Stimulated activated CD8-positive, alpha-beta memory T cell treated with anti-CD3 and anti-CD28 coated beads, Interleukin-12 subunit alpha, Interleukin-12 subunit beta, amount 100 ng/mL, for 1 hour (primary cell): Measurements from ENCODE around the gene RPS24.
"Not testable (repeated sequence)": the region's sequence is repeated elsewhere in the genome, so short reads cannot be mapped to it uniquely, and the experiment has no call there.

Experiments used
- DNase-seq: peaks from one replicate; pipeline ENCODE4 v3.0.0-alpha.2; 2020; ENCODE audit warnings: low read depth

RPS24 gene

DNA sequence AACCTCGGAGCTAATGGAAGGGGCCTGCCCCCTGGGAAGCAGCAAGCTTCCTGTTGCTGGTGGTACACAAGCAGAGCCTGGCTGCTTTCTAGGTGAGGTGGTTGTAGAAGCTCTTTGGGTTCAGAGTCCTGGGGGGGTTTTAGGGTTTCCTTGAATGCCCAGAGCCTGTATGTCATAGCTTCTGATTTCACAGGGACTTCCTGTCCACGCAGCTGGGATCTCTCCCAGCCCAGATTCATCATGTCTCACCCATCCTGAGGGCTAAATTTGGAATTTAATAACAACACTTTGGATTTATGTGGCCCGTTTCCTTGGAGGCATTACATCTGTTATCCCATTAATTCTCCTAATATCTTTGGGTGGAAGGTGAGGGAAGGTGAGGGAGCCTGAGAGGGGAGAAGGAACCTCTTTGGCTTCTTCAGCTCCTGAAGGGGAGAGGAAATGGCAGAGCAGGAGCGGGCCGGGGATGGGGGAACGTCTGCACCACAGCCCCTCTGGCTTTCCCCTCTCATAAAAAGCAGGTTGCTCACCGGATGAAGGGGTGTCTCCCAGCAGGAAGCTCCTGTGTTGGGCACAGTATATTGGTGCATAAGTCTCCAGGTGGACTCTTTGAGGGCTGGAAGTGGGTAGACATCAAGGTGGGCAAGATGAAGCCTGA is 19.7 kb downstream of the RPS24 start:
- no peak for DNase-seq

DNA sequence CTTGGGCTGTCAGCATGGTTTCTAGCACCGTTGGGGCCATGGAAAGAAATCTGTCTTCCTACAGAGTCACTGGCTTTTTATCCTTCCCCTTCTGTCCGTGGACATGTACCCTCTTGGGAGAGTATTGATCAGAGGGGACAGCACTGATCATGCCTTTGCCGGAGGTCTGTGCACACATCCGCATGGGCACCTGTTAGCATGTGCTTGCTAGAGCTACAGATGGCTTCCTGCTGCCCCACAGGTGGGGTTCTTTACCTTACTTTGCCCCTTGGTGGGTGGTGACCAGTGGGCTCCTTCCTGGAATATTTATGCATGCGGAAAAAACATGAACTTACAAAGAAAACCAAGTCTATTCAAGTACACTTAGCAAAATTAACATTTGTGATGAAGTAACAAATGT is 24.9 kb downstream of the RPS24 start:
- no peak for DNase-seq

DNA sequence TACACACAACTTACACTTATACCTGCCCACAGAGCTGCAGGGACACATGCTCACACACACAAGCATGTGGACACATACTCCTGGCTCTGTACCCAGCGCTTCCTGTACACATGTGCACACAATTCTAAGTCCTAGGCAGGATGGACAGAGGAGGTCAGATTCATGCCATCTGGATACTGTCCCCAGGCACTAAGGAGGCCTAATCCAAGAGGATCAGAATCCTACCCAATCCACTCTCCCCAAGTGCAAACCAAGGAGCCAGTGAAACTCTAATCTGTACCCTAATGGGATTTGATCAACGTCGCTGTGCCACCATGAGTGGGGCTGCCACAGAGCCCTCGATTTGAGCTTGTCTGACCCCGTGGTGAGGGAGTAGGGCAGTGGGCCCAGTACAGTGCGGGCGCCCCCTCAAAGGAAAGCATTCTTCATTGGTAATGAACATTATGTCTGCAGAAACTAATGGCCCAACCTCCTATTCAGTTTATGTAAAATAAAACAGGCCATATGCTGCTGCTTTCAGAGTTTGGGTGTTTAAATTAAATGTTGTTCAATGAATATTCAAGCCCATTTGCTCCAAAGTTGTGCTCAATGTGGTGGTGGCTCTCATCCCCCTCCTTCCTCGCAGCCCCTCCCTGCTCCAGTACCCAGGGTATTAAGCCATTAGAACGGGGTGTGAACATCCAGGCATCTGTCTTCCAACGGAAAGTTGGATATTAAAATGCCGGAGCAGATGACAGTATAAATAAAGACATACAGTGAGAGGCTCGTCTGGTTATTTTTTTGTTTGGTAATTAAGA is 26.4 kb downstream of the RPS24 start:
- no peak for DNase-seq

DNA sequence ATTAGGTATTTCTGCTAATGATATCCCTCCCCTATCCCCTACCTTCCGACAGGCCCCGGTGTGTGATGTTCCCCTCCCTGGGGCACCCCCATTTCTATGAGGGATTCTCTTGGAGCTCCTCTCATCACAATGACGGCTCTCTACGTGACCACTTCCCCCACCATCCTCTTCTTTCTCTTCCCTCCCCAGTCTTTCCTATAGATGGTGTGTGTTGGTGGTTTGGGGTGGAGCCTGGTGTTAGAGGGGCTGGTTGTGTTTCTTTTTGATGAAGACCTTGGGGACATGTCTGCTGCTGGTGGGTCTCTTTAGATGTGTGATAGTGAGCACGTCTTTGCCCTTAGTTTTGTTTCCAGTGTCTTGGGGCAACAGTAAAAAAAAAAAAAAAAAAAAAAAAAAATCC is 28.6 kb downstream of the RPS24 start:
- no peak for DNase-seq

DNA sequence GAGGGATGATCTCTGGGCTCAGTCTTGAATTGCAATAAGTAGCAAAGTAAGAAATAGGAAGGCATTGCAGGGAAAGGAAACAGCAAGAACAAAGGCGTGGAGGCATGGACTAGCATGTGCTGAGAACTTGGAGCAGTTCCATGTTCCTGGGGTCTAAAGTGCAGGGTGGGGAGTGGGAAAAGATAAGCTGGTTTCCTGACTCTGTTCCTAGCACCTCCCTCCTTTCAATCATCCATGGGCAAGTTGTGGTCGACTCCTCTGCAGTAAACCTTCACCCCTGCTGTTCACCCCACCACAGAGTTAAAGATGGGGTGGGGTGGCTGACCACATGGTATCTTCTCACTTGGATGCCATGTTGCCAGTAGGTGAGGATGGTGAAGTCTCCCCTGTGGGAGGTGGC is 29.6 kb downstream of the RPS24 start:
- no peak for DNase-seq

DNA sequence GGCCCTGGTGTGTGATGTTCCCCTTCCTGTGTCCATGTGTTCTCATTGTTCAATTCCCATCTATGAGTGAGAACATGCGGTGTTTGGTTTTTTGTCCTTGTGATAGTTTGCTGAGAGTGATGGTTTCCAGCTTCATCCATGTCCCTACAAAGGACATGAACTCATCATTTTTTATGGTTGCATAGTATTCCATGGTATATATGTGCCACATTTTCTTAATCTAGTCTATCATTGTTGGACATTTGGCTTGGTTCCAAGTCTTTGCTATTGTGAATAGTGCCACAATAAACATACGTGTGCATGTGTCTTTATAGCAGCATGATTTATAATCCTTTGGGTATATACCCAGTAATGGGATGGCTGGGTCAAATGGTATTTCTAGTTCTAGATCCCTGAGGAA is 31.3 kb downstream of the RPS24 start:
- not testable (repeated sequence) for DNase-seq

DNA sequence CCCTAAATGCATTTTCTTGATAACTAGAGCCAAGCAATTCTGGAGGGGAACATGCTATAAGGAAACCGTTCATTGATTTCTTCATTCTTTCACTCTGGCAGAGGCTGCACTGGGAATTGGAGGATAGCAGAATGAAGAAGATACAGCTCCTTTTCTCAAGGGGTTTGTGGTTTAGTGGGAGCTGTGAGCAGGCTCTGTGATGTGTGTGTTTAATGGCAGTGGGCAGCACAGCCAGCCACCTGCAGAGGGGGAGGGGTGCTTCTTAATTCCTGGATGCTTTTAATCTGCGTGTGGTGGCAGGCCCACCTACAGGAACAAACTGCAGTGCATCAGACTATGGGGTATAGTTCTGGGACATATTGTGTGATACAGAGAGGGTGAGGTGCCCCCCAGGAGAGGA is 31.9 kb downstream of the RPS24 start:
- DNase-seq = no peak

DNA sequence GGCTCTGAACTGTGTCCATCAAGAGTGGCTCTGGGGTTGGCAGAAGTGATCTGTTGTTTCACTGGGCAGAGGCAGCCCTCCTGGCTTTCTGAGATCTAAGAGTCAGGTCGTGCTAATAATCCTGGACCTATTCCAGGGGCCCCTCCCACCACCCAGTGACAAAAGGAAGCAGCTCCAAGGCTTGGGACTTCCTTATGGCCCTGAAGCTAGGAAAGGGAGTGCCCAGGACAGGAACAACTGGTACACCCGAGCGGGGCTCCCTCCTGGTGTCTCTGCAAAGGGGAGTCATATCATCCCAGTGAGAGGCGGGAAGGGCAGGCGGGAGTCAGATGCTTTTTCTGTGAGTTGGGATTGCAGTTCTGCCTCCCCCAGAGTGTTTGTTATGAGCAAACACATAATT is 32.3 kb downstream of the RPS24 start:
- DNase-seq = no peak

DNA sequence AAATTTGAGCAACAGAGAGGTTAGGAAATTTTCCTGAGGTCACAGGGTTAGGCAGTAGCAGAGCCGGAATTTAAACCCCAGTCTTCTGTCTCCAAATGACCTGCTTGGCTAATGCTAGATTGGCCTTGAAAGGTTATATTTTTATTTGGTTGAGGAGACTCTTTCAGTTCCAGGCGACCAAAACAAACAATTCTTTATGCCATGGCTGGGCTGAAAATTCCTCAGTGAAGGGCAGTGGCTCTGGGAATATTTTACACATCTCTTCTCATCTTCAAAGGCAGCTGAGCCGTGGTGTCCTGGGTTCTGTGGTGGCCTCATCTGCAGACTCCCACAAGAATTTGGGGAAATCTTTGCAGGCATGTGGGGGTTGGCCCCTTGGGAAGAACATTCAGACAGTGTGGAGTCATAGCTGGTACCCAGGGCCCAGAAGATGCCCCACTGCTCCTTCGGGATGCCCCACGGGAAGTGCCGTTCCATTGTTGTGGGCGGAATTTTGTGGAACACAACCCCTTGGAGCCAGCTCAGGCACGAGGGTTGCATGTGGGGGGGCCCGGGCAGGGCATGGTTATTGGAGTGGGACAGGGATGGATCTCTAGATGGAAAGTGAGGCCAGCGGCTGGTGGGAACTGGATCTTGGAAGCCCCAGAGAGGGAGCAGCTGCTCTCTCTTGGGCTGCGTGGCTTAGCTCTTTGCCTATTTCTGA is 33.2 kb downstream of the RPS24 start:
- no peak for DNase-seq

DNA sequence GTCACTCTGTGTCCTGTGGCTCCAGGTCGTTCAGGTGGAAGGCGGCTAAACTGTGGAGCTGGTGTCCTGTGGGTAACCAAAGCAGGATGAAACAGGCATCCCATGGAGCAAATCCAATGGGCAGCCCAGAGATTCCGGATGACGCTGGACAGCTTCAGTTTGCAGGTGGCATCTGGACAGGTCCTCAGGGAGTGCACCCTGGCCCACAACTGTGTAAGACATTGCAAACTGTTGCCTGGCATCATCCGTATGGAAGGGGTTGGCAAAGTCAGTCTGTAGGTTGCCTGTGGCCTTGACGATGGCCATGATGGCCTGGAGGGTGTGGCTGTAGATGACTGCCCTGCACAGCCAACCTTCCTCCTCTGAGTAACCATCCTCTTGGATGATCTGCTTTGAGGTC is 35.5 kb downstream of the RPS24 start:
- no peak for DNase-seq

DNA sequence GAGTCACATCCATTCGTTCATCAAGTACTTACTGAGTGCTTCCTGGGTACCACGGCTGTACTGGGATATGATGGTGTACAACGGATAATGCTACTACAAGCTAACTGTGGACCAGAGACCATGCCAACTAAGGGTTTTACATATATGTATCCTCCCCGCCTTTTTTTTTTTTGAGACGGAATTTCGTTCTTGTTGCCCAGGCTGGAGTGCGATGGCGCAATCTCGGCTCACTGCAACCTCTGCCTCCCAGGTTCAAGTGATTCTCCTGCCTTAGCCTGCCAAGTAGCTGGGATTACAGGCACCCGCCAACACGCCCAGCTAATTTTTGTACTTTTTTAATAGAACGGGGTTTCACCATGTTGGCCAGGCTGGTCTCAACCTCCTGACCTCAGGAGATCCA is 36.4 kb downstream of the RPS24 start:
- DNase-seq = not testable (repeated sequence)

DNA sequence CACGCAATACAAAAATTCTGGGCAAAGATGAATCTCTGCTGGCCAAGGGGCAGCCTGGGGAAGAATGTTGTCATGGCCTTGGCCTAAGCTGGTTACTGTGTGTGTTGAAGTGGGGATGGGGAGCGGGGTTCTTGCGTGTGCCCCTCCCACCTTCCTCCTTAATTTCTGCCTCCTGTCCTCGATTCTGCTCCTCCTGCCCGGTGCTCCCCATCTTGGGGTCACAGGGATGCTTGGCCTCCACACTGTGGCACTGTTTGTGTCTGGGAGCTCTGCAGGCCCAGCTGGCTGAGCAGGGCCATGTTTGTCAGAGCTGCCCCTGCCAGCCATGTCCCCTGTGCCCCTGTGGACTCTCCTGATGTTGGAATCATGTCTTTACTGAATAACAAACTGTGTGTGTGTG is 37.1 kb downstream of the RPS24 start:
- no peak for DNase-seq

DNA sequence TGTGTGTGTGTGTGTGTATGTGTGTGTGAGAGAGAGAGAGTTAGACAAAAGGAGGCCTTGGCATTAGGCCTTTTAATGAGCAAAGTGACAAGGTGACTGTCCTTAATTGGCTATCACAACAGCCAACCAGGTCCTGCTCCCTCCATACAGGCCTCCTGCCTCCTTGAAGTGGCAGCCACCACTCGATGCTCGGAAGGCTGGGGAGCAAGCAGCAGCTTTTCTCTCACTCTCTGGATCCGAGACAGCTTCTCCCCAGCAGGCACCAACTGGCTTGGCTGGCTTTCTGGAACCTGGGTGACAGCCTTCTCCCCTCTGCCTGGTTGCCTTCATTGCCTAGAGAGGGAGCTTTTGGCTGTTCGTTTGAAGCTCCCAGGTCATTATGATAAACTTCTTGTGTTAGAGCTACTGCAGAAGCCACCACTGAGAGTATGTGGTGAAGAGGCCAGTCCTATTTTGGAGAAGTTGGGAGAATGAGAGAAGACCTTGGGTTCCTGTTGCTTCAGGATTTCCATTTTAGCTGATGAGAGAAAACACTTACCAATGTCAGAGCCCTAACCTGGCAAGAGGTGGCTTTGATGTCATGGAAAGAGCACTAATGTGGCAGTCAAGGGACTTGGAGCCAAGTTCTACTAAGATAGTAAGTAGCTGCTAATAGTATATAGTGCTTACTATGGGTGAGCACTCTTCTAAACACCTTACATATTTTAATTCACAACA is 37.6 kb downstream of the RPS24 start:
- DNase-seq = no peak

DNA sequence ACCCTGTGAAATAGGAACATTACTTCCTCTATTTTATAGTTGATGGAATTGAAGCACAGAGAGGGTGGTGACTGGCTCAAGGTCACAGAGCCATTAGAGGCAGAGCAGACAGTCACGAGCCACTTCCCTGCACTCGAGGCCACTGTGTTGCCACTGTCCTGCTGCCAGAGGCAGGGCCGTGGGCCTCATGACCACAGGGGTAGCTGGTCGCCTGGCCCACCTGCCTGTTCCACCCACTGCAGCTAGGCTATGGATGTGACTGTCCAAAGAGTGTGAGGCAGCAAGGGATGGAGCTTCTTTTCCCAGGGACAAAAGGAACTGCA is 38.2 kb downstream of the RPS24 start:
- DNase-seq = no peak

DNA sequence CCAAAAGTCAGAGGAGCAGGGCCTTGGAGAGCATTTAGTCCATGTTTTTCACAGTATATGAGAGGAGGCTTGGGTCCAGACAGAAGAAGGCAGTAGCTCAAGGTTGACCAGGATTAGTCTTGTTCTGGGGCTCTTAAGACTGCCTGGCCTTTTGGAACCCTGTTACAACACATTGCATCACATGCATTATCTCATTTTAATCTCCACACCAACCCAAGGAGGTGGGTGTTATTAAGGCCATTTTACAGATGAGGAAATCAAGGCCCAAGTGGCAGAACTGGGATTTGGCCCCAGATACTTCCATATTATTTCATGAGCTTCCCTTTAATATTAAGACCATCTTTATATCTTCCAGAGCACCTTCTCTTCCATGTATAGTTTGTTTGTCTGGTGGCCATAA is 38.8 kb downstream of the RPS24 start:
- DNase-seq = no peak

DNA sequence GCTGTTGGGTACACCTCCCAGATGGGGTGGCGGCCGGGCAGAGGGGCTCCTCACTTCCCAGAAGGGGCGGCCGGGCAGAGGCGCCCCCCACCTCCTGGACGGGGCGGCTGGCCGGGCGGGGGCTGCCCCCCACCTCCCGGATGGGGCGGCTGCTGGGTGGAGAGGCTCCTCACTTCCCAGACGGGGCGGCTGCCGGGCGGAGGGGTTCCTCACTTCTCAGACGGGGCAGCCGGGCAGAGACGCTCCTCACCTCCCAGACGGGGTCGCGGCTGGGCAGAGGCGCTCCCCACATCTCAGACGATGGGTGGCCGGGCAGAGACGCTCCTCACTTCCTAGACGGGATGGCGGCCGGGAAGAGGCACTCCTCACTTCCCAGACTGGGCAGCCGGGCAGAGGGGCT is 42.1 kb downstream of the RPS24 start:
- DNase-seq = not testable (repeated sequence)

DNA sequence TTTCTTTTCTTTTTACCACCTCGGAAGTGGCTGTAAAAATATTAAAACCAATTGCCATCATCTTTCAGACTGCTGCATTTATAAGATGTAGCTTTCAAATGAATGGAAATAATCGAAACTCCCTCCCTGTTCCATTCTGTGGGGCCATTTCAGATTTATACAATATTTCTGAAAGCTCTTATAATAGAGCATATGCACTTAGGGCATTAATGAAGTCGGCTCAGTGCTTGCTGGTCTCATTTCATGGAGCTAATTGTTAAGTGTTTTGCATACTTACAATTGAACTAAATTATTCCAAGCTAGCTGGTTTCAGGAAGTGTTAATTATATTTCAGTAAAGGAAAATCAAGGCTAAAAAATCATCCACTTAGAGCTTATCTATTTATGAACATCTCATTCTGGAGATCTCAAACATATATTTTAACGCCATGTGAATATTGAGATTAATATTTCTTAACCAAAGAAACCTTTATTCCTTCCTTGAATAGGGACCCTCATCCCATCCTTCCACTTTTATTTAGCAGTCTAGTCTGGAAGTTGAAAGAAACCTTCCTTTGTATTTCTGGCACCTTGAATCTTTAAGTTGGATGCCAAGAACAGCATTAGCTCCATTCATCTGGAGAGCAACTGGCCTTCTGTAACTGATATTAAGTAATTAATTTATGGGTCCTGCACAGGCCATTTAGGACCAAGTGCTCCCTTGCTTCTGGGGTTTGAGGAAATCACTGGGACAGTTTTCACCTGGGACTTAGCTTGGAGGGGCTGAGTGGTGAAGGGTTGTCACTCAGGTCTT is 45.1 kb downstream of the RPS24 start:
- no peak for DNase-seq

DNA sequence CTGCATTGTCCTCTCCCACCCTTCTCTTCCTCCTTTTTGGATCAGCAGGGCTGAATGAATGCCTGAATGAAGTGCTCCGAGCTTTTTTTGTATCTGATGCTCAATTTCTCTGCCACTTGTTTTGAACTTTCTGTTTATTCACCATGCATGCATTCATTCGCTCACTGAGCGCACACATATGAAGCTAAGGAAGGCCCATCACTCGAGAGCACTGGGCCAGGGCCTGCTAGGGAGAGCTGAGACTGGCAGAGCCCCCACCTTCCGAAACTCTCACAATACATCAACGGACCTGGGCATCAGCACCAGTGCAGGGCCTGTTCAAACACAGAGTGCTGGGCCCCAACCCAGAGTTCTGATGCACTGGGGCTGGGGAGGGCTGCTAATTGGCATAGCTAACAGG is 45.7 kb downstream of the RPS24 start:
- DNase-seq = no peak

DNA sequence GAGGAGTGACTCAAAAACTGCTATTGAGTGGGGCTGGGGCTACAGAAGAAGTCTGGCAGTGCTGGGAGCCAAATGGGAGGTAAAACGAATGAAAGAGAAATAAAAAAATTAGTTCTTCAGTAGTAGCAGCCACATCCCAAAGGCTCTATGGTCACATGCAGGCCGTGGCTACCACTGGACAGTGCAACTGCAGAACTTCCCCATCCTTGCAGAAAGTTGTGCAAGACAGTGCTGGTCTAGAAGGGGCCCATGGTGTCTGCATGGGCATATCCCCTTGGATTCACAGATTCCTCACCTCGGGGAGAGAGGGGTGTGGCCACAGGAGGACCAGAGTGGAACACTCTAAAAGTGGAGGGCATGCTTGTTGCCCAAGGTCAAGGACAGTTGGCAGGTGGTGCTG is 47.6 kb downstream of the RPS24 start:
- no peak for DNase-seq

DNA sequence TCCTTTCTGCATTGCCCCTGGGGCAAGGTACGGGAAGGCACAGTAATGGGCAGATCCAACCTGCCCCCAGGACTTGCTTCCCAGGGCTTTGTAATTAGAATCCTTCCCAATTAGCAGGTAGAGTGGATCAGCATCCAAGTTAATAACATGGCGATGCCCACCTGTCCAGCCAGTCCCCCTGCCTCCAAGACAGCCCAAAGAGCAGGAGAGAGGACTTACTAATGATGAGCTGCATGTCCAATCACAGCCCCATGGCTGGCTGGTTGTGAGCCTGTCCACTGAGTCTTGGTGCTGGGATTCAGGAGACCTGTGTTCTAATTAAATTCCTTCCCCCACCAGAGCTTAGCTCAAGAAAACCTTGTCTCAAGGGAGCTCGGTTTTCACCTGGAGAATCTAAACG is 49.0 kb downstream of the RPS24 start:
- no peak for DNase-seq
